ENCODE measurements around the gene CSTF3. TPM values are rescaled to one million over a fixed set of nuclear protein-coding genes. Genes with fewer than 3 reads are reported as not detected.
"Not testable (repeated sequence)": the region's sequence is repeated elsewhere in the genome, so short reads cannot be mapped to it uniquely, and the experiment has no call there.

Gene CSTF3
- total RNA-seq, 1 donor from 2014 or later, result 17.7 TPM

DNA sequence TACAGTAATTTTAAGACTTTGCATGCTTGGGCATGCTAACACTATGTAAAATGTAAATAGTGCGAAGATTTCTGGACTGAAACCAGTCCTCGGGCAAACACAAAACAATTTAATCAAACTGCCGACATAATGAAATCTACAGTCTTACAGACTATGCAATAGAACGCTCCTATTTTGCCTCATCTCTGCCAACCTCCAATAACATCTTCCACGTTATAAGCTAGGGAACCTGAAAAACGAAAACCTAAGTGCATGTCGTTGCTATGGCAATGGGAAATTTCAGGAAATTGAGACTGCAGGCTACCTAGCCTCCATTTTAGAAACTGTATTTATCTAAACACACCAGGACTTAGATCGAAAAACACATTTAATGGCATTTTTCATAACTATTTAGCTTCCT lies 1.1 kb downstream of the CSTF3 start:
- DNase-seq, result peak; percentile 67

DNA sequence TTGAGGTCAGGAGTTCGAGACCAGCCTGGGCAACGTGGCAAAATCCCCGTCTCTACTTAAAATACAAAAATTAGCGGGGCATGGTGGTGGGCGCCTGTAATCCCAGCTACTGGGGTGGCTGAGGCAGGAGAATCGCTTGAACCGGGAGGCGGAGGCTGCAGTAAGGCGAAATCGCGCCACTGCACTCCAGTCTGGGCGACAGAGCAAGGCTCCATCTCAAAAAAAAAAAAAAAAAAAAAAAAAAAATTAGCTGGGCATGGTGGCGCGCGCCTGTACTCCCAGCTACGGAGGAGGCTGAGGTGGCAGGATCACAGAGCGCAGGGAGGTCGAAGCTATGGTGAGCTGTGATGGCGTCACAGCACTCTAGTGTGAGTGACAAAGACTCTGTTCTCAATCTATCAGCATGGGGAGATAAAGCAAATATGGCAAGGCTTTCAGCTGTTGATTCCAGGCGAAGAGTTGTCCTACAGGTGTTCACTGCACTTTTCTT lies 1.9 kb downstream of the CSTF3 start:
- DNase-seq, result not testable (repeated sequence)

- no peak for DNase-seq
Measured at GRCh38 chr11:33158596-33159275, 2.5 kb downstream of the CSTF3 start.

DNA sequence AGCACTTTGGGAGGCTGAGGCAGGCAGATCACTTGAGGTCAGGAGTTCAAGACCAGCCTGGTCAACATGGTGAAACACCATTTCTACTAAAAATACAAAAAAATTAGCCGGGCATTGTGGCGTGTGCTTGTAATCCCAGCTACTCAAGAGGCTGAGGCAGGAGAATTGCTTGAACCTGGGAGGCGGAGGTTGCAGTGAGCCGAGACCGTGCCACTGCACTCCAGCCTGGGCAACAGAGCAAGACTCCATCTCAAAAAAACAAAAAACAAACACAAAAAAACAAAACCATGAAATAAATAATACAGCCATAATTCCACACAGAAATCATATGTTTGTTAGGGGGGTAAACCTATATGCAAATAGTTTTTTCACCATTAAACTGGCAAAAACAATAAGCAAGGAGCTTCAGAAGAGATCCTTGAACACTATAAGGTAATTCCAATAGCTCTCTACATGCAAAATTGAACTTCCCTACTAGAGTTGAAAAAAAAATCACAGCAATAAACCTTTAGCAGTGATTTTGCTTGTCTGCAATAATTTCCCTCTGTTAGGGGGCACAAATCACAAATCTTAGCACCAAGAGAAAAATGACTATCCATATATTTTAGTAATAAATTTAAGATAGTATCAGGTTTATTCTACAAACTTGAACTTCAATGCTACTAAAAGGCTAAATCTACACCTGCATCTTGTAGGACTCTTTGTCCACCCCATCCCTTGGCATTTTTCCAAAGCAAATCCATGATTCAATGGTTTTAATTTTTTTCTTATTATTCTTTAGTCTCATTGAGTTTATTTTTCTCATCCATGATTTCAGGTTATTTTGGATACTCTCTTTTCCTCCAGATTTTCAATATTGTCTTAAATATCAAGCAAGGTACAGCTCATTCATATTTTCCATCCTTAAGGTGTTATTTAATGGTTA lies 3.9 kb downstream of the CSTF3 start:
- DNase-seq, result peak; percentile 47

DNA sequence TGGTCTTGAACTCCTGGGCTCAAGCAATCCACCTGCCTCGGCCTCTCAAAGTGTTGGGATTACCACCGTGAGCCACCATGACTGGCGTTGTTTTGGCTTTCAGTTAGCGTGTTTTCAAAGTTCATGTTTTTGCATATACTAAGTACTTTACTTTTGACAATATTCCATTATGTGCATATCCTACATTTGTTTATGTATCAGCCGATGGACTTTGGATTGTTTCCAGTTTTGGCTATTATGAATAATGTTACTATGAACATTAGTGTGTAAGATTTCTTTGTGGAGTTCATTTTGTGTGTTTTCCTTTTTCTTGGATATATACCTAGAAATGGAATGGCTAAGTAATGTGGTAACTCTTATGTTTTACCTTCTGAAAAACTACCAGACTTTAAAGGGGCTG lies 9.9 kb downstream of the CSTF3 start:
- peak; percentile 67 for DNase-seq

- DNase-seq, result peak; percentile 30
Measured at GRCh38 chr11:33147559-33147958, 13.7 kb downstream of the CSTF3 start.

- DNase-seq, result no peak
Measured at GRCh38 chr11:33135768-33136443, 25.4 kb downstream of the CSTF3 start.

- DNase-seq, result no peak
Measured at GRCh38 chr11:33135216-33135615, 26.1 kb downstream of the CSTF3 start.

DNA sequence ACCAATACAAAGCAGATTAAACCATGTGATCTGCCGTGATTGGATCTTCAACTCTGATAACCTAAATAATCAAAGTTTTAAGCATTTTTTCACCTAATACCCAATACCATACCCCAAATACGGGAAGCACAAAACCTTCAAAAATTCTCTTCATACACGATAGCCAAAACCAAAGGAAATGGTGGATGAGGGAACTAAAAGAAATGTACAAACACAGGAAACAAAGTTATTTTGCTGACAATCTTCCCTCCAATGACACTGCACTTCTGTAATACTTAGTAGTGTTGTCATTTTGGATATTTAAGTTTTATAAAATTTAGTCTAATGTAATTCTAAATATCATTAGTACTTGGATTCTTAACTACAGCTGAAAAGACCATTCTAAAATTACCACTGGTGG lies 27.0 kb downstream of the CSTF3 start:
- no peak for DNase-seq

- no peak for DNase-seq
Measured at GRCh38 chr11:33133761-33134160, 27.5 kb downstream of the CSTF3 start.

DNA sequence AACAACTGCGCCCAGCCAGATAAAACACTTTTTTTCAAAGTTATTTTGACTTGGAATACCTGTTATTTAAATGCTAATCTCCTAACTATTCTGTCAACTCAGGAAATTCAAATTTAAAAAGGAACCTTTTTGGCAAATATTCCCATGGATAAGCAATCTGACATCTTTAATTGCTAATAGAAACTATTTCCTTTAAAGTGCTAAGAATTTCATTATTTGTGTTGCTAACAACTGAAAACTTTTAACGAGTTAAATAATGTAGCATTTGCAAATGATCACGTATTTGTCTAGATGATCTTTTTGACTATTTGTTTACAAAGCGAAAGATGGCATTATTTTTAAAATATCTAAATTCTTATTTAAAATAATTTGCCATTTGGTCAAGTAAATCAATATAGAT lies 28.8 kb downstream of the CSTF3 start:
- no peak for DNase-seq

- DNase-seq, result no peak
Measured at GRCh38 chr11:33128739-33129138, 32.5 kb downstream of the CSTF3 start.

- DNase-seq, result no peak
Measured at GRCh38 chr11:33125611-33126010, 35.7 kb downstream of the CSTF3 start.

- no peak for DNase-seq
Measured at GRCh38 chr11:33125025-33125424, 36.3 kb downstream of the CSTF3 start.

DNA sequence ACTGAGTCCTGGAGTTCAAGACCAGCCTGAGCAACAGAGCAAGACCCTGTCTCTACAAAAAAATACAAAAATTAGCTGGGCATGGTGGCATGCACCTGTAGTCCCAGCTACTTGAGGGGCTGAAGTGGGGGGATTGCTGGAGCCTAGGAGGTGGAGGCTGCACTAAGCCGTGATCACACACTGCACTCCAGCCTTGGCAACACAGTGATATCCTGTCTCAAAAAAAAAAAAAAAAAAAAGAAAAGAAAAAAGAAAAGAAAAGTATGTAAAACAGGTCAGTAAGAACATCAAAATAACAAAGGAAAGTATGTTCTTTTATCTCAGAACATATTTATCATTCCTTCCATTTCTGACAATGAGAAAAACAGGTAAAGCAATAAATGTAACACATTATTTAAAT lies 38.6 kb downstream of the CSTF3 start:
- not testable (repeated sequence) for DNase-seq

DNA sequence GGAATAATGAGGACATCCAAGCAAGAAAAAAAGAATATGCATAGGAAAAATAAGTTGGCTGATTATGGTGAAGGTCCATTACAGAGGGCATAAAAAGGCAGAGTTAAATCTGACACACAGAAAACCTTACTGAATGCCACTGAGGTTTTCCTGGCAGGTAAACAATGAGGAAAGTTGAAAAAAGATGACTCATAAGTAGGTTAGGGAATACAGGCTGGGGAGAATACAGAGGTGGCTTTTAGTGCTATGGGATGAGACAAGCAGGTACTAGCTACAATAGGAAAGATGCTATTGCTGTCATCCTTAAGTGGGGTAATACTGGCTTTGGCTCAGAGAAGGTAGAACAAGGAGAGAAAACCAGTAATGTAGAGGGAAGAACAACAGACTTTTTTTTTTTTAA lies 44.7 kb downstream of the CSTF3 start:
- DNase-seq, result peak; percentile 8

GRCh38 chr11:33110083-33110482 lies 51.2 kb downstream of the CSTF3 start:
- no peak for DNase-seq

DNA sequence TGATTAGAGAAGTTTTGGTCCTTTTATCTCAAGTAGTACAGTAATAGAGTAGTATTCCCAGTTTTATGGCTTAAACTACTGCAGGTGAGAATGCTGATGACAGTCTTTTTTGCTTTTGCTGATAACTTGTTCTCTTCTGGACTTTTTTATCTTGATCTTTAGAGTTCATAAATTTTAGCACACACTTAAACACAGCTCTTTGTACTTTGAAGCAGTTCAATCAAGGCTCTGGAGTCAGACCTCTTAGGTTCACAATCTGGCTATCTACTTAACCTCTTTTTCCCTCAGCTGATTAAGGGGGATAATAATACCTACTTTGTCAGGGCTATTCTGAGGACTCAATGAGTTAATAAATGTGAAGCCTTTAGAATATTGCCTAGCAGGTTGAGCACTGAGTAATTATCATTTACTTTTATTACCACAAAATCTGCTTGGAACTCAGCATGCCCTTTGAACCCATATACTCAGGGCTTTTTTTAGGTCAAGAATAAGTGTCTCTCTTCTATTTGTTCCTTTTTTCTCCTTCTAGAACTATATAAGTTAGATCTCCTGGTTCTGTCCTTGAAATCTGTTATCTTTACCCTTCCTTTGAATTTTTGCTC lies 51.9 kb downstream of the CSTF3 start:
- DNase-seq, result no peak

- no peak for DNase-seq
Measured at GRCh38 chr11:33103836-33104235, 57.4 kb downstream of the CSTF3 start.

DNA sequence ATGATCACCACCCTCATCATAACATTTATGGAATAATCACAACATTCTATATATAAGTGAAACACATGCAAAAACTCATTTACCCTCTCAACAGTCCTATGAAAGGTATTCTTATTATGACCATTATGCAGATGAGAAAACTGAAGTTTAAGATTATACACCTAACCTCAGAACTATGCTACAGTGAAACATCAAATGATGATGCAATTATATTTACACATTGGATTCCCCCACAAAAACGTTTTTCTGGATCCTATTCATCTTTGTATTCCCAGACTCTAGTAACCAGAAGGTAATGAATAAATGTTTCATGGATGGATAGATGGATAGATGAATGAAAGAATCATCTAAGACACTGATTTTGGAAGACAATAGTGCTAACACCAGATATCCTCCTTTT lies 67.1 kb downstream of the CSTF3 start:
- no peak for DNase-seq

DNA sequence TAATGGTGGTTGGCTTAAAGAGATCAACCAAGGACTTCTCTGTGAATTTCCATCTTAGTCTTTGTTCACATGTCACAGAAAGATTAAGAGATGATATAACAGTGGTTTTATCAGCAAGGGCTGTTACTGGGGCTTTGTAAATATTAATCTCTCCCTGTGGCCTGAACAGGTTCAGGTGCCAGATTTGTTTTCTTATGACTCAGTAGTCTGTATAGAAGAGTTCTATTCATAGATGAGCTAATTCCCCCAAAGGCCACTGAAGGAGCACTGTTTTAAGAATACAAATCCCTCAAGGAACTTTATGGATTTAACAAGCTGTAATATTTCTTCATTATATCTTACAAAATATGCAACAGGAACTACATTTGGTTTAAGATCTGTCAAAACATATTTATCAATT lies 71.5 kb downstream of the CSTF3 start:
- DNase-seq, result peak; percentile 7

- no peak for DNase-seq
Measured at GRCh38 chr11:33086017-33086416, 75.3 kb downstream of the CSTF3 start.

DNA sequence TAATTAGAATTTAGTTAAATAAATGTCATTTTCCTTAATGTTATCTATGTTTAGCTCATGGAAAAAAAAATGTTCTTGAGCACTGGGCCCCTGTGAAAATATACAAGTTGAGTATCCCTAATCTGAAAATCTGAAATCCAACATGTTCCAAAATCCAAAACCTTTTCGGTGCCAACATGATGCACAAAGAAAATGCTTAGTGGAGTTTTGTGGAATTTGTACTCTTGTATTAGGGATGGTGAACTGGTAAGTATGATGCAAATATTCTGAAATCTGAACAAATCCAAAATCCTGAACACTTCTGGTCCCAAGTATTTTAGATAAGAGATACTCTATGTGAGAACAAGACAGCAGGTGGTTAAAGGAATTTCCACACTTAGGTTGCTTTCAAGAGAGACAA lies 77.4 kb downstream of the CSTF3 start:
- DNase-seq, result no peak

All from dermis blood vessel endothelial cell (primary cell).